ENCODE results near the gene PSMB9. TPM values are rescaled to one million over a fixed set of nuclear protein-coding genes. Genes with fewer than 3 reads are reported as not detected.

Gene PSMB9
- total and polyA plus RNA-seq, 2 experiments from 2014 or later, result 2.8 to 5.5 TPM

DNA sequence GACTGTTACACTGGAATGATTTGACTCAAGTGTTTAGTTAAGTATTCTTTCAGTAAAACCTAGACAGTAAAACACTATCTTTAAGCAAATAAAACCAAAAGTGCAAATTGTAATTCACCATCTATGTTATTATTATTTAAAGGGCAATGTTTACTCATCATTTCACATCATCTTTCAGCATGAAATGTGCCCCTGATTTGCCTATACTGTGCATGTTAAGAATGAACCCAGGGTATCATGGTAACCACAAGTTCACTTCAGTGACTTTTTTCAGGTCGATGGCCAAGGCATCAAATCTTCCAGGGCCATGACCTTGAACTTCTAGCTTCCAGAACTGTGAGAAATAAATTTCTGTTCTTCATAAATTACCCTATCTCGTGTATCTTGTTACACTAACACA is 35.1 kb upstream of the PSMB9 start (continued):
- TF ChIP-seq, protein P1, sequence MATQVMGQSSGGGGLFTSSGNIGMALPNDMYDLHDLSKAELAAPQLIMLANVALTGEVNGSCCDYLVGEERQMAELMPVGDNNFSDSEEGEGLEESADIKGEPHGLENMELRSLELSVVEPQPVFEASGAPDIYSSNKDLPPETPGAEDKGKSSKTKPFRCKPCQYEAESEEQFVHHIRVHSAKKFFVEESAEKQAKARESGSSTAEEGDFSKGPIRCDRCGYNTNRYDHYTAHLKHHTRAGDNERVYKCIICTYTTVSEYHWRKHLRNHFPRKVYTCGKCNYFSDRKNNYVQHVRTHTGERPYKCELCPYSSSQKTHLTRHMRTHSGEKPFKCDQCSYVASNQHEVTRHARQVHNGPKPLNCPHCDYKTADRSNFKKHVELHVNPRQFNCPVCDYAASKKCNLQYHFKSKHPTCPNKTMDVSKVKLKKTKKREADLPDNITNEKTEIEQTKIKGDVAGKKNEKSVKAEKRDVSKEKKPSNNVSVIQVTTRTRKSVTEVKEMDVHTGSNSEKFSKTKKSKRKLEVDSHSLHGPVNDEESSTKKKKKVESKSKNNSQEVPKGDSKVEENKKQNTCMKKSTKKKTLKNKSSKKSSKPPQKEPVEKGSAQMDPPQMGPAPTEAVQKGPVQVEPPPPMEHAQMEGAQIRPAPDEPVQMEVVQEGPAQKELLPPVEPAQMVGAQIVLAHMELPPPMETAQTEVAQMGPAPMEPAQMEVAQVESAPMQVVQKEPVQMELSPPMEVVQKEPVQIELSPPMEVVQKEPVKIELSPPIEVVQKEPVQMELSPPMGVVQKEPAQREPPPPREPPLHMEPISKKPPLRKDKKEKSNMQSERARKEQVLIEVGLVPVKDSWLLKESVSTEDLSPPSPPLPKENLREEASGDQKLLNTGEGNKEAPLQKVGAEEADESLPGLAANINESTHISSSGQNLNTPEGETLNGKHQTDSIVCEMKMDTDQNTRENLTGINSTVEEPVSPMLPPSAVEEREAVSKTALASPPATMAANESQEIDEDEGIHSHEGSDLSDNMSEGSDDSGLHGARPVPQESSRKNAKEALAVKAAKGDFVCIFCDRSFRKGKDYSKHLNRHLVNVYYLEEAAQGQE (IDR thresholded peaks at IDR 0.05; ENCODE audit: unreplicated experiment), result no peak
- TF ChIP-seq STAT1 (IDR thresholded peaks at IDR 0.05; ENCODE audit: unreplicated experiment) (no peak), ZNF114 (CRISPR knock-in tag; IDR thresholded peaks at IDR 0.05) (no peak)

DNA sequence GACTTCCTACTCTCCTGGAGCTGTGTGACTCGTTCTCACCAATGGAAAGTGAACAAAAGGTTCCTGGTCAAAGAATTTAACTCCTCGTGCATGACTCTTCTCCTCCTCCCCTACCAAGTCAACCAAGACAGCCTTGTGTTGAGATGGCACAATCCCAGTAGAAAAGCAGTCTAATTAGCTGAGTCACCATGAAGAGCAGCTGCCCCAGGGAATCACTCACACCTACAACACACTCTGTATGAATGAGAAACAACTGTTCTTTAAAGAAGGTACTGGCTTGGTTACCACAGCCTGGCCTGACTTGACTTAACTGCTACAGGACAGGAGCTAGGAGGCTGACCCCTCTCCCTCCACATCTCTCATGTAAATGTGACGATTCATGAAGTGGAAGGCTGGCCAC is 34.3 kb upstream of the PSMB9 start:
- no peaks in the 10 kb centered on the region for H3K79me2 ChIP-seq (replicated peaks; ENCODE audit: insufficient read depth)
- H3K9me3 Mint-ChIP-seq, result no peaks in the 10 kb centered on the region
- no peak for ATAC-seq
- H3K27ac ChIP-seq (ENCODE audit: low read depth), result no peak overlapping the region
- no peak overlapping the region for H3K4me2 ChIP-seq
- no peaks in the 10 kb centered on the region for H3K27me3 Mint-ChIP-seq (ENCODE audit: insufficient read depth, low read depth, poor library complexity)
- no peak overlapping the region for H3K4me3 ChIP-seq
- H3F3A ChIP-seq (replicated peaks; ENCODE audit: low read depth), result no peaks in the 10 kb centered on the region
- H3K4me3 Mint-ChIP-seq, result no peak overlapping the region
- no peaks in the 10 kb centered on the region for H3K4me1 ChIP-seq (ENCODE audit: insufficient read depth)
- no peaks in the 10 kb centered on the region for H3K27me3 ChIP-seq (ENCODE audit: insufficient read depth)
- H4K20me1 ChIP-seq (replicated peaks; ENCODE audit: insufficient read depth), result no peaks in the 10 kb centered on the region
- H2AFZ ChIP-seq, result peak overlapping the region; percentile 48; the same call in 1 of the 2 replicates
- H3K9me2 ChIP-seq (ENCODE audit: insufficient read depth), result peaks cover 7% of the 10 kb centered on the region
- H3K36me3 Mint-ChIP-seq (ENCODE audit: low read depth), result no peaks in the 10 kb centered on the region
- H3K27ac Mint-ChIP-seq, result no peak overlapping the region
- TF ChIP-seq, protein P1 (IDR thresholded peaks at IDR 0.05; ENCODE audit: unreplicated experiment), result no peak
- no peak for TF ChIP-seq EZH2phosphoT487 (IDR thresholded peaks at IDR 0.05; ENCODE audit: unreplicated experiment)
- no peak for TF ChIP-seq ZNF114 (CRISPR knock-in tag; IDR thresholded peaks at IDR 0.05)
- no peak for TF ChIP-seq ZNF331 (CRISPR knock-in tag; IDR thresholded peaks at IDR 0.05; ENCODE audit: low read depth)
- TF ChIP-seq, protein P2, sequence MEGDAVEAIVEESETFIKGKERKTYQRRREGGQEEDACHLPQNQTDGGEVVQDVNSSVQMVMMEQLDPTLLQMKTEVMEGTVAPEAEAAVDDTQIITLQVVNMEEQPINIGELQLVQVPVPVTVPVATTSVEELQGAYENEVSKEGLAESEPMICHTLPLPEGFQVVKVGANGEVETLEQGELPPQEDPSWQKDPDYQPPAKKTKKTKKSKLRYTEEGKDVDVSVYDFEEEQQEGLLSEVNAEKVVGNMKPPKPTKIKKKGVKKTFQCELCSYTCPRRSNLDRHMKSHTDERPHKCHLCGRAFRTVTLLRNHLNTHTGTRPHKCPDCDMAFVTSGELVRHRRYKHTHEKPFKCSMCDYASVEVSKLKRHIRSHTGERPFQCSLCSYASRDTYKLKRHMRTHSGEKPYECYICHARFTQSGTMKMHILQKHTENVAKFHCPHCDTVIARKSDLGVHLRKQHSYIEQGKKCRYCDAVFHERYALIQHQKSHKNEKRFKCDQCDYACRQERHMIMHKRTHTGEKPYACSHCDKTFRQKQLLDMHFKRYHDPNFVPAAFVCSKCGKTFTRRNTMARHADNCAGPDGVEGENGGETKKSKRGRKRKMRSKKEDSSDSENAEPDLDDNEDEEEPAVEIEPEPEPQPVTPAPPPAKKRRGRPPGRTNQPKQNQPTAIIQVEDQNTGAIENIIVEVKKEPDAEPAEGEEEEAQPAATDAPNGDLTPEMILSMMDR (conservative IDR thresholded peaks at IDR 0.05; ENCODE audit: low read depth in 2 of 2), result no peak
- no peak for TF ChIP-seq EZH2 (IDR thresholded peaks at IDR 0.05; ENCODE audit: low read depth, unreplicated experiment)
- no peak for DNase-seq (ENCODE audit: low spot score)
- no peaks in the 10 kb centered on the region for H3K36me3 ChIP-seq (ENCODE audit: insufficient read depth)
- no peaks in the 10 kb centered on the region for H3K4me1 Mint-ChIP-seq
